Lung (tissue), 12 donors: ENCODE data around the gene HMX1. TPM values are rescaled to one million over a fixed set of nuclear protein-coding genes. Genes with fewer than 3 reads are reported as not detected.

Experiments
- ATAC-seq: fragments of 200-7000 bp; cut with Tn5 transposase; one replicate; pipeline ENCODE4 v1.9.1; 2020; ENCODE audit warnings: moderate number of reproducible peaks; ENCODE audit not compliant: insufficient read depth, low FRiP score
- DNase-seq, 3 donors: peaks; one replicate each; pipeline ENCODE4 v3.0.0-alpha.2; 2013 to 2017
- H3K27ac ChIP-seq, 2 donors: one replicate each; pipeline ENCODE4 v1.5.1; 2013; ENCODE audit warnings: mild to moderate bottlenecking in 2 of 2, moderate library complexity in 2 of 2, control low read depth in 1 of 2, inconsistent platforms in 1 of 2, low read depth in 1 of 2, low read length in 1 of 2
- H3K27me3 ChIP-seq, 3 donors: one replicate each; pipeline ENCODE4 v1.5.1; 2013; ENCODE audit warnings: low read length in 2 of 3; ENCODE audit not compliant: control insufficient read depth in 3 of 3, insufficient read depth in 3 of 3
- H3K36me3 ChIP-seq, 4 donors: one replicate each; pipeline ENCODE4 v1.5.1; 2013; ENCODE audit warnings: low read length in 4 of 4, mild to moderate bottlenecking in 1 of 4, moderate library complexity in 1 of 4; ENCODE audit not compliant: control insufficient read depth in 4 of 4, insufficient read depth in 4 of 4
- H3K4me1 ChIP-seq, 5 donors: one replicate each; pipeline ENCODE4 v1.5.1; 2013; ENCODE audit warnings: low read length in 5 of 5, mild to moderate bottlenecking in 2 of 5, moderate library complexity in 1 of 5; ENCODE audit not compliant: control insufficient read depth in 5 of 5, insufficient read depth in 5 of 5
- H3K4me3 ChIP-seq: one replicate; pipeline ENCODE4 v1.5.1; 2013; ENCODE audit warnings: mild to moderate bottlenecking, control low read depth, moderate library complexity
- H3K9ac ChIP-seq, 2 donors: one replicate each; pipeline ENCODE4 v1.5.1; 2013; ENCODE audit warnings: low read length in 2 of 2, control low read depth in 1 of 2; ENCODE audit not compliant: insufficient read depth in 1 of 2
- H3K9me3 ChIP-seq, 4 donors: one replicate each; pipeline ENCODE4 v1.5.1; 2013; ENCODE audit warnings: low read length in 3 of 4, mild to moderate bottlenecking in 1 of 4, moderate library complexity in 1 of 4; ENCODE audit not compliant: control insufficient read depth in 4 of 4, insufficient read depth in 3 of 4
- WGBS, 2 donors: extraction: QIAGEN DNeasy Blood & Tissue Kit; methylation state at CpG; one replicate each; pipeline ENCODE4 v1.1.7; 2013; 5-methylcytosine and 5-hydroxymethylcytosine counted together
- polyA plus RNA-seq, 2 donors: library from polyadenylated mRNA; stranded (reverse); fragments of 200-250 nt; gene quantifications; one replicate each; pipeline ENCODE4 v1.2.1, GENCODE V29; 2013
- total RNA-seq, 2 donors: library from RNA; depleted of rRNA in 1 of 2; stranded (reverse); fragments of >200 nt in 1 of 2; gene quantifications; one replicate each; pipeline ENCODE4 v1.2.1, GENCODE V29; 2014 to 2021
- TF ChIP-seq, protein P1 (sequence below): IDR thresholded peaks from 2 replicates; pipeline ENCODE4 v1.5.1; 2012; ENCODE audit warnings: mild to moderate bottlenecking; ENCODE audit errors: control extremely low read depth, extremely low read depth
- donor health status: control.
- donor health status: control.
- donor health status: Bipolar disorder and iron deficiency.
- donor health status: healthy.
- donor health status: DM: yes; HTN: yes; CAD: no.

HMX1 gene
- total and polyA plus RNA-seq, 4 donors = not detected

DNA sequence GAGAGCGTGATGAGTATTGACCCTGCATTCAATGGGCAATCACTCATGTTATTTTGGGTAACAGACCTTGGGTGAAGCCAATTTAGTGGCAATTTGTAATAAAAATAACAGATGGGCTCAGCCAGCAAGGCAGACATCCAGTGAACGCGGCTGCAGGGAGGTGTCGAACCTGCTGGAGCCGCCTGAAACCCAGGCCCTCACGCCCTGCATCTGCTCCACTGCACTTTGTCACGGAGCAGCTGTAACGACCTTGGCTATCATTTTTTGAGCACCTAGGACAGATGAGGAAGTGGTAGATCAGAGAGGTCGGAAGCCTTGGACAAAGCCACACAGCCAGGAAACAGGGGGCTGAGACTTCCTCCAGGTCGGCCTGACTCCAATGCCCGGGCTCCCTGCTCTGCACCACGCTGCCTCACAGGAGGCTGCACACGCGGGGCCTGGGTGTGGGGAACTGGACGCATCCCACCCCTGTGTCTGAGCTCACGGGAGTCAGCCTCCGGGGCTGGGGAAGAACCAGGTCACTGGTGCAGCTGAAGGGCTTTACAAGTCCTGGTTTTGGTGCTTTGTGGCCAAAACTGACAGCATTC lies 19.4 kb downstream of the HMX1 start:
- Histone ChIP-seq H3K27me3 (peaks cover 3 to 61% (median 52%) of the 10 kb centered on the region in 3 donors), H3K27ac (no peak overlapping the region), H3K9me3 (peaks cover 0 to 18% (median 0%) of the 10 kb centered on the region in 4 donors), H3K4me1 (peaks cover 0 to 1% (median 0%) of the 10 kb centered on the region in 5 donors), H3K4me3 (no peak overlapping the region), H3K36me3 (no peaks in the 10 kb centered on the region), H3K9ac (no peak overlapping the region)
- no peak for ATAC-seq
- DNase-seq = no peak
- WGBS, 2 donors = 67 to 70% methylated on average over 17 of the region's 17 CpGs
- TF ChIP-seq, protein P1, sequence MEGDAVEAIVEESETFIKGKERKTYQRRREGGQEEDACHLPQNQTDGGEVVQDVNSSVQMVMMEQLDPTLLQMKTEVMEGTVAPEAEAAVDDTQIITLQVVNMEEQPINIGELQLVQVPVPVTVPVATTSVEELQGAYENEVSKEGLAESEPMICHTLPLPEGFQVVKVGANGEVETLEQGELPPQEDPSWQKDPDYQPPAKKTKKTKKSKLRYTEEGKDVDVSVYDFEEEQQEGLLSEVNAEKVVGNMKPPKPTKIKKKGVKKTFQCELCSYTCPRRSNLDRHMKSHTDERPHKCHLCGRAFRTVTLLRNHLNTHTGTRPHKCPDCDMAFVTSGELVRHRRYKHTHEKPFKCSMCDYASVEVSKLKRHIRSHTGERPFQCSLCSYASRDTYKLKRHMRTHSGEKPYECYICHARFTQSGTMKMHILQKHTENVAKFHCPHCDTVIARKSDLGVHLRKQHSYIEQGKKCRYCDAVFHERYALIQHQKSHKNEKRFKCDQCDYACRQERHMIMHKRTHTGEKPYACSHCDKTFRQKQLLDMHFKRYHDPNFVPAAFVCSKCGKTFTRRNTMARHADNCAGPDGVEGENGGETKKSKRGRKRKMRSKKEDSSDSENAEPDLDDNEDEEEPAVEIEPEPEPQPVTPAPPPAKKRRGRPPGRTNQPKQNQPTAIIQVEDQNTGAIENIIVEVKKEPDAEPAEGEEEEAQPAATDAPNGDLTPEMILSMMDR = no peak

DNA sequence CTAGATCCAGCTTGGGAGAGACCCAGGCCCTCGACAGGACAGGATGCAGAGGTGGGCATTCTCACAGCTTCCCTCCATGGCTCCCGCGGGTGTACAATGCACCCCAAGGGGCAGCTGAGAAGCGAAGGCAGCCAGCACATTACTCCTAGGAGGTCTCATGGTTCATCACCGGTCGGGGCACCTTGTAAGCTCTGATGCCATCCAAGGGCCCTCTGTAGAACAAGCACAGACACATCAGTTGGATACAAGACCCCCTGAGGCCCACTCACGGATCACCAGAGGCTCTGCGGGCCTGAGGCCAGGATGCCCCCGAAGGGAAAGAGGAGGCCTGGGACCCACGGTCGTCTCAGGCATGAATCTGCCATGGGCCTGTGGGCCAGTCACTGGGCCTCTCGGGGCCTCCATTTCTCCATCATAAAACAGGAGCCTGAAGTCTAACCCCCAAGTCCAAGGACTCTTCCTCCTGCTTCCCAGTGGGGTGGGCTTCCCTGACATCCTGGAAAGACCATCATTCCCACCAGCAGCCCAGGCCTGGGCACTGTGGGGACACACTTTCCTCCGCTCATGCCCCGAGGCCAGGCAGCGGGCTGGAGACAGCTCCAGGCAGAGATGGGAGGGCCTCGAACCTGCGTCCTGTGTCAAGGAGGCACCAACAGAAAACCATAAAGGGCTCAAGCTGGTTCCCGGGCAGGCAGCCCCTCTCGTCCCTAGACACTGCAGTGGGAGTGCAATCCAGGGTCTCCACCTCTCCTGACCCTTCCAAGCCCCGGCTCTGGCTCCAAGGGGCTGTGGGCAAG lies 20.1 kb downstream of the HMX1 start:
- no peak overlapping the region for H3K4me3 ChIP-seq
- no peak for DNase-seq
- 81 to 92% methylated on average over 20 of the region's 20 CpGs for WGBS, 2 donors

DNA sequence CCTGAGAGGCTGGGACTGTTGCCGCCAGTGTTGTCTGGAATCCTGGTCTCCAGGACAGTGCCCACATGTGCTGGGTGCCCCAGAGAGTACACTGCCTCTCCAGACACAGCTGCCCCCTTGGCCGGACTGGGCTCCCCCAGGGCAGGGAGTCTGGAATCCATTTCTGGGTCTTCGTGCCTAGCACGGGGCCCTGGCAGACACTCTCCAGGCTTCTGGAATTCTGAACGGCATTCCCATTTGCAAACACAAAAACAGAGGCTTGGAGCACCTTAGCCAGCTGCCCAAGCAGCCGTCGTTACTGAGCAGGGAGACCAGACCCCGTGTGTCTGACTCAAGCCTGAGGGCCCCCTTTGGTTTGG lies 20.8 kb downstream of the HMX1 start:
- H3K27me3 ChIP-seq = peaks cover 2 to 55% (median 40%) of the 10 kb centered on the region in 3 donors

More for the DNA sequence above, 20.1 kb downstream of the HMX1 start:
- ATAC-seq = no peak
- Histone ChIP-seq H3K27me3 (peaks cover 3 to 60% (median 47%) of the 10 kb centered on the region in 3 donors), H3K36me3 (no peaks in the 10 kb centered on the region), H3K4me1 (no peaks in the 10 kb centered on the region), H3K9me3 (peaks cover 0 to 18% (median 0%) of the 10 kb centered on the region in 4 donors), H3K27ac (no peak overlapping the region), H3K9ac (no peak overlapping the region)
- TF ChIP-seq, protein P1 = no peak

More for the DNA sequence above, 20.8 kb downstream of the HMX1 start:
- H3K4me1 ChIP-seq = no peaks in the 10 kb centered on the region
- H3K9ac ChIP-seq = no peak overlapping the region
- ATAC-seq (no peak), DNase-seq (no peak)
- no peaks in the 10 kb centered on the region for H3K36me3 ChIP-seq
- TF ChIP-seq, protein P1 = no peak
- H3K9me3 ChIP-seq = peaks cover 0 to 18% (median 0%) of the 10 kb centered on the region in 4 donors
- no peak overlapping the region for H3K27ac ChIP-seq
- WGBS, 2 donors = 67 to 82% methylated on average over 8 of the region's 8 CpGs
- H3K4me3 ChIP-seq = no peak overlapping the region
